IMR-90 (cell line): ENCODE measurements around the gene RSRC1.

Source experiments
- CEBPB ChIP-seq: IDR thresholded peaks from 2 replicates; pipeline ENCODE4 v1.6.1; 2012; ENCODE audit warnings: low read depth, low read length, improper control_type of control experiment
- CHD1 ChIP-seq: IDR thresholded peaks from 2 replicates; pipeline ENCODE4 v1.6.1; 2012; ENCODE audit warnings: low read depth, low read length, improper control_type of control experiment
- CTCF ChIP-seq: conservative IDR thresholded peaks from 2 replicates; pipeline ENCODE4 v1.5.1; 2012; ENCODE audit warnings: mild to moderate bottlenecking, low read depth, low read length, improper control_type of control experiment
- MAZ ChIP-seq: IDR thresholded peaks from 2 replicates; pipeline ENCODE4 v1.6.1; 2012; ENCODE audit warnings: low read depth, mild to moderate bottlenecking, low read length, improper control_type of control experiment, moderate library complexity, borderline replicate concordance
- RFX5 ChIP-seq: IDR thresholded peaks from 2 replicates; pipeline ENCODE4 v1.8.0; 2012; ENCODE audit warnings: low read depth, mild to moderate bottlenecking, low read length, moderate library complexity
- SMC3 ChIP-seq: fragments of 150-350 bp; IDR thresholded peaks from 2 replicates; pipeline ENCODE4 v1.6.1; 2016; ENCODE audit warnings: low read depth, mild to moderate bottlenecking, antibody characterized with exemption, low read length, moderate library complexity
- USF2 ChIP-seq: fragments of 150-350 bp; IDR thresholded peaks from 2 replicates; pipeline ENCODE4 v1.6.1; 2017; ENCODE audit warnings: mild to moderate bottlenecking, antibody characterized with exemption, low read length, low read depth

GRCh38 chr3:158369279-158369678, 259.4 kb downstream of the RSRC1 start:
- TF ChIP-seq CHD1 (no peak), RFX5 (no peak), CTCF (no peak), SMC3 (no peak), CEBPB (no peak), USF2 (no peak), MAZ (no peak)
